Pulmonary artery endothelial cell (primary cell): ENCODE results near the gene IPCEF1. TPM values are rescaled to one million over a fixed set of nuclear protein-coding genes. Genes with fewer than 3 reads are reported as not detected.

Experiments
- DNase-seq: peaks from one replicate; pipeline ENCODE4 v3.0.0-alpha.2; 2011; ENCODE audit warnings: low read depth, low spot score
- total RNA-seq: library from RNA; depleted of rRNA; stranded (reverse); fragments of >200 nt; gene quantifications from 2 replicates; pipeline ENCODE4 v1.2.3, GENCODE V29; 2014

Gene IPCEF1
- total RNA-seq, 1 donor from 2014 or later = under 0.01 TPM

GRCh38 chr6:154113392-154113791, 243.2 kb downstream of the IPCEF1 start:
- DNase-seq = no peak

- DNase-seq = no peak
Observed at GRCh38 chr6:154112181-154112809, 244.3 kb downstream of the IPCEF1 start.

- DNase-seq = no peak
Observed at GRCh38 chr6:154111025-154111424, 245.6 kb downstream of the IPCEF1 start.

GRCh38 chr6:154106251-154106650, 250.4 kb downstream of the IPCEF1 start:
- no peak for DNase-seq

Other genes starting within 250 kb of the IPCEF1 start
- 7.3 and 11.8 TPM in 2 replicates for gene CNKSR3, start 153.9 kb upstream of the IPCEF1 start, total RNA-seq